Activated CD8-positive, alpha-beta memory T cell treated with anti-CD3 and anti-CD28 coated beads for 36 hours (primary cell): ENCODE measurements around the gene ATP5F1E. TPM values are rescaled to one million over a fixed set of nuclear protein-coding genes. Genes with fewer than 3 reads are reported as not detected.

Experiments
- CTCF ChIA-PET: fragments of 350-600 bp; sonication (Branson Sonifier 250); formaldehyde crosslinking; loops from one replicate; lab custom pipeline; 2021; ENCODE audit warnings: antibody characterized with exemption; lab: Charles Lee
- POLR2A ChIA-PET: fragments of 350-600 bp; sonication (Branson Sonifier 250); formaldehyde crosslinking; loops from one replicate; lab custom pipeline; 2021; ENCODE audit warnings: antibody characterized with exemption; lab: Charles Lee
- total RNA-seq, 2 experiments: library from RNA; stranded (reverse); gene quantifications; one replicate each; pipeline ENCODE4 v1.2.3, GENCODE V29; 2021

Gene ATP5F1E
- 10 to 100 TPM; 86.9 to 97.9 TPM for total RNA-seq

GRCh38 chr20:59032023-59032712 is at the start of gene ATP5F1E:
Gene ATP5F1E (minus strand): TSS chr20:59032335. CDS start chr20:59032251, 84 bp downstream.
- POLR2A ChIA-PET, result interaction anchor here (0.5 to 2.2 kb wide), 14 partner anchors 10 to 596 kb away, joined by 3 to 28 read pairs (median 4); partner anchors contain the start of genes PRELID3B, STX16 and TUBB1

GRCh38 chr20:59081036-59081435 is 48.9 kb upstream of the ATP5F1E start:
- CTCF ChIA-PET, result interaction anchor here (1.3 kb wide), 1 partner anchor 127 kb away, joined by 5 read pairs; no protein-coding TSS in a partner anchor
- POLR2A ChIA-PET, result no interaction called here

More at GRCh38 chr20:59032023-59032712, at the start of gene ATP5F1E:
- CTCF ChIA-PET, result interaction anchor here (0.6 to 1.9 kb wide), 5 partner anchors 9 to 181 kb away, joined by 3 to 7 read pairs (median 5); no protein-coding TSS in a partner anchor

GRCh38 chr20:59078231-59078630 is 46.1 kb upstream of the ATP5F1E start:
- ChIA-PET CTCF (no interaction called here), POLR2A (no interaction called here)

GRCh38 chr20:59077705-59078104 is 45.6 kb upstream of the ATP5F1E start:
- ChIA-PET POLR2A (interaction anchor here (0.5 kb wide), 1 partner anchor 95 kb away, joined by 7 read pairs; no protein-coding TSS in a partner anchor), CTCF (no interaction called here)

GRCh38 chr20:59075934-59076508 is 43.9 kb upstream of the ATP5F1E start:
- ChIA-PET CTCF (interaction anchor here (0.7 to 0.8 kb wide), 2 partner anchors 9 to 209 kb away, joined by 4 read pairs; no protein-coding TSS in a partner anchor), POLR2A (interaction anchor here (0.7 kb wide), 1 partner anchor 44 kb away, joined by 3 read pairs; no protein-coding TSS in a partner anchor)

GRCh38 chr20:59074456-59074855 is 42.3 kb upstream of the ATP5F1E start:
- ChIA-PET POLR2A (no interaction called here), CTCF (interaction anchor here (1.1 kb wide), 1 partner anchor 33 kb away, joined by 3 read pairs; no protein-coding TSS in a partner anchor)

- POLR2A ChIA-PET, result no interaction called here
These were observed 41.4 kb upstream of the ATP5F1E start for GRCh38 chr20:59073582-59073981.

GRCh38 chr20:59071216-59071615 is 39.1 kb upstream of the ATP5F1E start:
- CTCF ChIA-PET, result interaction anchor here (0.7 kb wide), 1 partner anchor 12 kb away, joined by 4 read pairs; no protein-coding TSS in a partner anchor
- POLR2A ChIA-PET, result no interaction called here

More at GRCh38 chr20:59073582-59073981, 41.4 kb upstream of the ATP5F1E start:
- CTCF ChIA-PET, result interaction anchor here (1.0 to 1.3 kb wide), 3 partner anchors 32 to 170 kb away, joined by 3 read pairs; no protein-coding TSS in a partner anchor

GRCh38 chr20:59069026-59069425 is 36.9 kb upstream of the ATP5F1E start:
- ChIA-PET CTCF (no interaction called here), POLR2A (no interaction called here)

GRCh38 chr20:59068534-59068933 is 36.4 kb upstream of the ATP5F1E start:
- CTCF ChIA-PET, result no interaction called here
- POLR2A ChIA-PET, result no interaction called here

- POLR2A ChIA-PET, result no interaction called here
- CTCF ChIA-PET, result no interaction called here
These were observed 32.1 kb upstream of the ATP5F1E start for GRCh38 chr20:59064214-59064722.

GRCh38 chr20:59063358-59064213 is 31.5 kb upstream of the ATP5F1E start:
- POLR2A ChIA-PET, result no interaction called here
- CTCF ChIA-PET, result no interaction called here

GRCh38 chr20:59062081-59062480 is 29.9 kb upstream of the ATP5F1E start:
- POLR2A ChIA-PET, result no interaction called here
- CTCF ChIA-PET, result no interaction called here

GRCh38 chr20:59055302-59055701 is 23.2 kb upstream of the ATP5F1E start:
- ChIA-PET POLR2A (no interaction called here), CTCF (no interaction called here)

GRCh38 chr20:59051666-59052185 is 19.6 kb upstream of the ATP5F1E start:
- ChIA-PET POLR2A (no interaction called here), CTCF (no interaction called here)

- CTCF ChIA-PET, result interaction anchor here (1.9 kb wide), 1 partner anchor 157 kb away, joined by 4 read pairs; no protein-coding TSS in a partner anchor
- POLR2A ChIA-PET, result no interaction called here
These were observed 18.3 kb upstream of the ATP5F1E start for GRCh38 chr20:59050437-59050836.

GRCh38 chr20:59048681-59049030 is 16.5 kb upstream of the ATP5F1E start:
- ChIA-PET POLR2A (no interaction called here), CTCF (no interaction called here)

- ChIA-PET CTCF (no interaction called here), POLR2A (no interaction called here)
These were observed 16.0 kb upstream of the ATP5F1E start for GRCh38 chr20:59047938-59048680.
